Stimulated activated memory B cell treated with anti-CD40 and anti-IgM and Interleukin-4, amounts not matched to agents 10 μg/mL and 1 μg/mL and 100 μg/mL, for 72 hours (primary cell): Measurements from ENCODE around the gene EIF4E2.

Experiments
- ATAC-seq: fragments of 150-1000 bp; cut with Tn5 transposase; 2 replicates; pipeline ENCODE4 v1.10.0; 2021
- H3K27ac Mint-ChIP-seq: one replicate; pipeline ENCODE4 v1.8.0; 2022; ENCODE audit warnings: mild to moderate bottlenecking, mixed read lengths
- H3K27me3 Mint-ChIP-seq: one replicate; pipeline ENCODE4 v1.8.0; 2022; ENCODE audit warnings: mixed read lengths
- H3K36me3 Mint-ChIP-seq: one replicate; pipeline ENCODE4 v1.8.0; 2022; ENCODE audit warnings: mixed read lengths
- H3K4me1 Mint-ChIP-seq: one replicate; pipeline ENCODE4 v1.8.0; 2022; ENCODE audit warnings: mixed read lengths
- H3K4me3 Mint-ChIP-seq: one replicate; pipeline ENCODE4 v1.8.0; 2022; ENCODE audit warnings: mild to moderate bottlenecking, moderate library complexity, mixed read lengths
- H3K9me3 Mint-ChIP-seq: one replicate; pipeline ENCODE4 v1.8.0; 2022; ENCODE audit warnings: mixed read lengths

Gene EIF4E2

DNA sequence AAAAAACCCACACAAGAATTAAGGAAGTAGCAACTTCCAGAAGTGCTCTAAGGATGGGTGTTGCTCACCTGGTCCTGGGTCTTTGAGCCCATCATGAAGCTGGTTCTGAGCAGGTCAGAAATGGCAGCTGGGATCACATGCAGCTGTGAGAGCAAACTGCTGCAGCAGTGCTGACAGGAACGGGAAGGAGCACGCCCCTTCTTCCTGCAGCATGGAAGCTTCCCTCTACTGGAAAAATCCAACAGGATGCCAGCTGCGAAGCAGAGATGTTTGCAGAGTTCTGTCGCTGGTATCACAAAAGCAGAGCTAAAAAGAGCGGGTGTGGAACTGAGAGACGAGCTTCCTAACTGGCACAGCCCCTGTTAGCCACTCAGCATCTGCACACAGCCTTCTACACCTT lies 33.7 kb downstream of the EIF4E2 start:
- Mint-ChIP-seq H3K9me3 (peaks cover 6% of the 10 kb centered on the region), H3K4me1 (peaks cover 6% of the 10 kb centered on the region), H3K4me3 (no peak overlapping the region), H3K27ac (no peak overlapping the region), H3K36me3 (peaks cover 51% of the 10 kb centered on the region), H3K27me3 (no peaks in the 10 kb centered on the region)
- ATAC-seq, result no peak

DNA sequence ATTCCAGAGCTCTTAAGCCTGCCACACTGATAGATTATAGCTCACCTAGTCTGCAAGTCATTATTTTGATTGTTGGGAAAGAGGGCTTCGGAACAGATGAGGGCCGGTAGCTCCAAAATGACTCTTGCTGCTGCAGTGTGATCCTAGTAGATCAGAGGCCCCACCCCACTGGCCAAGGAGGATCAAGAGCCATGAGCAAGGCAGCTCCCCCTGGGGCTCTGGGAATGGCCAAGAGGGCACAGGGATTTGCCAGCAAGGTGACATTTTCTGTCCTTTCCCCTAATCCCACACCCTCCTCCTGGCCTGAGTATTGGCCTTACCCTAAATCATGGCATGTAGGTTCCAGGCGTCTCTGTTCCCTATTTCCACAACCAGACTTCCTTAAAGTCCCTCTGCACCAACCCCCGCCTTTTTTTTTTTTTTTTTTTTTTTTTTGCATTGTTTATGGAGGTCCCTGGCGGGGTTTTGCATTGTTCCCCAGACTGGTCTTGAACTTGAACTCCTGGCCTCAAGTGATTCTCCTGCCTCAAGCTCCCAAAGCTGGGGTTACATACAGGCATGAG lies 36.5 kb downstream of the EIF4E2 start:
- Mint-ChIP-seq H3K36me3 (peaks cover 32% of the 10 kb centered on the region), H3K27me3 (no peaks in the 10 kb centered on the region), H3K27ac (no peak overlapping the region), H3K4me1 (no peaks in the 10 kb centered on the region), H3K4me3 (no peak overlapping the region), H3K9me3 (peaks cover 6% of the 10 kb centered on the region)
- no peak for ATAC-seq

- H3K27ac Mint-ChIP-seq, result no peak overlapping the region
- H3K4me3 Mint-ChIP-seq, result no peak overlapping the region
- H3K27me3 Mint-ChIP-seq, result no peaks in the 10 kb centered on the region
- H3K9me3 Mint-ChIP-seq, result peaks cover 4% of the 10 kb centered on the region
- peaks cover 27% of the 10 kb centered on the region for H3K36me3 Mint-ChIP-seq
- no peaks in the 10 kb centered on the region for H3K4me1 Mint-ChIP-seq
- no peak for ATAC-seq
Observed at GRCh38 chr2:232587512-232587911, 37.0 kb downstream of the EIF4E2 start.

DNA sequence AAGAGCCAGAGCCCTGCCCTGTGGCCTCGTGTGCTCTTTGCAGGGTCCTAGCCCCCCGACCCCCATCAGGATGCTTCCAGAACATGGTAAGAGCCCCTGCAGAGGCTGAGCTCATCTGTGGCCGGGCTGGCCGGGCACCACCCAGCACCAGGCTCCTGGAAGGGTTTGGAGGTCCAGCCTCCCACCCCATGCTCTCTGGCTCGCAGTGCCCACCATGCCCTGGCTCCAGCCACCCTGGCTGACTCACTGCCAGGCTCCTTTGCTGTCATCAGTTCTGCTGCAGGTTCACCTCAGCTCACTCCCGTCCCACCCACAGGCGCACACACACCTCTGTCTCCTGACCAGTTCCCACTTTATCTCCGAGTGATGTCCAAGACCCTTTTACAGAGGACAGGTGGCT lies 37.5 kb downstream of the EIF4E2 start:
- Mint-ChIP-seq H3K27me3 (no peaks in the 10 kb centered on the region), H3K4me3 (no peak overlapping the region), H3K9me3 (peaks cover 3% of the 10 kb centered on the region), H3K36me3 (peaks cover 21% of the 10 kb centered on the region), H3K4me1 (no peaks in the 10 kb centered on the region), H3K27ac (no peak overlapping the region)
- no peak for ATAC-seq

- Mint-ChIP-seq H3K9me3 (no peaks in the 10 kb centered on the region), H3K4me3 (no peak overlapping the region), H3K27ac (no peak overlapping the region), H3K4me1 (no peaks in the 10 kb centered on the region), H3K36me3 (peaks cover 13% of the 10 kb centered on the region), H3K27me3 (no peaks in the 10 kb centered on the region)
- ATAC-seq, result no peak
Observed at GRCh38 chr2:232588680-232589585, 38.4 kb downstream of the EIF4E2 start.

DNA sequence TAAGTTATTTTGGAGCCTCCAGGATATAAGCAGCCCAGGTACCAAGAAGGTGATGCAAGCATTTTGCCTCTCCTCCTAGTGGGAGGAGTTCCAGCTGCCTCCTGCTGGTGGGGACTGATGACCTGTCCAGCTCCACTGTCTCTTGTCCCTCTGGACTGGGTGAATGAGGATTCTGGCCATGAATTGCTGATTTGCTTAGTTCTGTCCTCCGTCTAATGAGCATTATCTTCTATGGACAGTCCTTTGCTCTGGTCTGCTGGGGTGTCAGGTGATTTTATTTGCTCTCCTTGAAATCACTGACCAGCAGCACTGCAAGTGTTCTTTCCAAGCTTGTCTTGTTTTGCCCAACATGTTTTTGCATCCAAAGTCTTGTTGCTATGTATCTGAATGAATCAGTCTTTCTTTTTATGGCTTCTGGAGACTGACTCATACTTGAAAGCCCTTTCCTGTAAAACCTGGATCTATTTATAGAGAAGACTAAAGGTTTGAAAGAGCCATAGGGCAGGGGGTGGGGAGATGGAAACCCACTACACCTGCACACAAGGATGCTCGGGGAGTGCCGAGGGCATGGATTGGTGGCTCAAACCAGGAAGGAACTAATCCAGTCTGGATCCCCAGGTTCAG lies 42.4 kb downstream of the EIF4E2 start:
- Mint-ChIP-seq H3K4me3 (no peak overlapping the region), H3K36me3 (no peaks in the 10 kb centered on the region), H3K4me1 (no peaks in the 10 kb centered on the region), H3K27me3 (no peaks in the 10 kb centered on the region), H3K9me3 (no peaks in the 10 kb centered on the region), H3K27ac (no peak overlapping the region)
- ATAC-seq, result no peak

DNA sequence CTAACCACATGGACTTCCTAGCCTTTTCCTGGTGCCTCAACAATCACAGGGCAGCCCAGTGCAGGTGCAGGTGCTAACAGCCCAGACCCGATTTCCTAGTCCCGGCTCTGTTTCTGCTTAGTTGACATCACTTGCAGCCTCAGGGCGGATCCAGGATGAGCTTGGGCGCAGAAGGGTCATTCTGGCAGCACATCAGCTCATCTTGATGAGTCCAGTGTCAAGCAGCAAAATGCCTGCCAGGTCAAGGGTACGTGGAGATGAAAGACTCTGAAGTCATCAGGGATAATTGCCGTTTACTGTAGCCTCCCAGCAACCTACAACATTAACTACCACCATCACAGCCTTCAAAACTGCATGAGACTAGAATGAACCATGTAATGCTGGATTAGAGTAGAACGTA lies 43.5 kb downstream of the EIF4E2 start:
- Mint-ChIP-seq H3K4me3 (no peak overlapping the region), H3K36me3 (no peaks in the 10 kb centered on the region), H3K27ac (no peak overlapping the region), H3K4me1 (no peaks in the 10 kb centered on the region), H3K9me3 (no peaks in the 10 kb centered on the region), H3K27me3 (no peaks in the 10 kb centered on the region)
- ATAC-seq, result no peak

- Mint-ChIP-seq H3K27me3 (no peaks in the 10 kb centered on the region), H3K27ac (no peak overlapping the region), H3K4me3 (no peak overlapping the region), H3K9me3 (no peaks in the 10 kb centered on the region), H3K4me1 (no peaks in the 10 kb centered on the region), H3K36me3 (no peaks in the 10 kb centered on the region)
- ATAC-seq, result no peak
Observed at GRCh38 chr2:232597362-232598079, 47.0 kb downstream of the EIF4E2 start.

- Mint-ChIP-seq H3K4me3 (no peak overlapping the region), H3K27ac (no peak overlapping the region), H3K27me3 (peaks cover 4% of the 10 kb centered on the region), H3K36me3 (no peaks in the 10 kb centered on the region), H3K4me1 (no peaks in the 10 kb centered on the region), H3K9me3 (no peaks in the 10 kb centered on the region)
- no peak for ATAC-seq
Observed at GRCh38 chr2:232598293-232598692, 47.8 kb downstream of the EIF4E2 start.

GRCh38 chr2:232600053-232600773 lies 49.7 kb downstream of the EIF4E2 start:
- H3K27ac Mint-ChIP-seq, result no peak overlapping the region
- H3K4me1 Mint-ChIP-seq, result no peaks in the 10 kb centered on the region
- peaks cover 18% of the 10 kb centered on the region for H3K27me3 Mint-ChIP-seq
- no peaks in the 10 kb centered on the region for H3K36me3 Mint-ChIP-seq
- H3K4me3 Mint-ChIP-seq, result no peak overlapping the region
- no peaks in the 10 kb centered on the region for H3K9me3 Mint-ChIP-seq
- no peak for ATAC-seq

GRCh38 chr2:232603283-232603682 lies 52.8 kb downstream of the EIF4E2 start:
- Mint-ChIP-seq H3K27ac (no peak overlapping the region), H3K4me1 (peaks cover 4% of the 10 kb centered on the region), H3K36me3 (no peaks in the 10 kb centered on the region), H3K27me3 (peaks cover 18% of the 10 kb centered on the region), H3K9me3 (no peaks in the 10 kb centered on the region), H3K4me3 (no peak overlapping the region)
- no peak for ATAC-seq

DNA sequence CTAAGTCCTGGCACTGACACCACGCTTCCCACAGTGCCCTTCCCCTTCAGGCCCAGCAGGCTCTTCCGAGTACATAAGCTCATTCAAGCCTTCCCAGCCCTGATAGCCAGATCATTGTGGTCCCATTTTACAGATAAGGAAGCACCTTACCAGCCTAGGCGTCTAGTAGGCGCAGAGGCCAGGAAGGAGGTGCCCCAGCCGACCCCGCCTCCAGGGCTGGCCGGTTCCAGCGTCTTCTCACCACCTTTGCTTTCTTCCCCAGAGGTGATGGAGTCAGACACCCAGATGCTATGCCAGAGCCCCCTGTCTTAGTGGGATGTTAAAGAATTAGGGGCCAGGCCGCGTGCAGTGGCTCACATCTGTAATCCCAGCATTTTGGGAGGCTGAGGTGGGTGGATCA lies 54.0 kb downstream of the EIF4E2 start:
- Mint-ChIP-seq H3K4me3 (no peak overlapping the region), H3K27ac (no peak overlapping the region)
- ATAC-seq, result no peak

DNA sequence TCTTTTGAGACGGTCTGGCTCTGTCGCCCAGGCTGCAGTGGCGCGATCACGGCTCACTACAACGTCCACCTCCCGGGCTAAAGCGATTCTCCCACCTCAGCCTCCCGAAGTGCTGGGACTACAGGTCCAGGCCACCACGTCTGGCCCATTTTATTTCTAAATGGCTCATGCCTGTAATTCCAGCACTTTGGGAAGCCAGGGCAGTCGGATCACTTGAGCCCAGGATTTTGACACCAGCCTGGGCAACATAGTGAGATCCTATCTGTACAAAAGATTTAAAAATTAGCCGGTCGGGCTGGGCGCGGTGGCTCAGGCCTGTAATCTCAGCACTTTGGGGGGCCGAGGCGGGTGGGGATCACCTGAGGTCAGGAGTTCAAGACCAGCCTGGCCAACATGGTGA lies 56.5 kb downstream of the EIF4E2 start:
- no peak overlapping the region for H3K27ac Mint-ChIP-seq
- no peaks in the 10 kb centered on the region for H3K36me3 Mint-ChIP-seq
- ATAC-seq, result no peak
- H3K9me3 Mint-ChIP-seq, result no peaks in the 10 kb centered on the region
- no peak overlapping the region for H3K4me3 Mint-ChIP-seq
- H3K4me1 Mint-ChIP-seq, result peaks cover 4% of the 10 kb centered on the region
- peaks cover 18% of the 10 kb centered on the region for H3K27me3 Mint-ChIP-seq

More for the DNA sequence above, 54.0 kb downstream of the EIF4E2 start:
- H3K27me3 Mint-ChIP-seq, result peaks cover 18% of the 10 kb centered on the region
- no peaks in the 10 kb centered on the region for H3K9me3 Mint-ChIP-seq
- H3K4me1 Mint-ChIP-seq, result peaks cover 4% of the 10 kb centered on the region
- H3K36me3 Mint-ChIP-seq, result no peaks in the 10 kb centered on the region

DNA sequence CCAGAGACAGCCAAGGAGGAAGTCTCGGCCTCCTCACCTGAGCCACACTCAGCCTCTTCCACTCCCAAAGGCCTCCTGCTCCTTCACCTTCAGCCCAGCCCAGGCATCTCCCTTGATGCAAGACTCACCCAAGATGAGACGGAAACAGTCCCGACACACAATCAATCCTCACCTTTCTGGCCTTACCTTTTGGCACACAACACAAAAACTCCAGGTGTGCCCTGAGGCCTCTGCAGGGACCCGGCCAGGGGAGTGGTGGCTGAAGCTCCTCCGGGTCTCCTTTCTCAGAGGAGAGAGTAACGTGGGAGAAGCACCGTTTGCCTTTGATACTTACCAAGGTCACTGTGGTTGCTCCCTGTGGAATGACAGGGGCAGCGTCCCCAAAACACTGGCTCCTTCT lies 59.1 kb downstream of the EIF4E2 start:
- peaks cover 2% of the 10 kb centered on the region for H3K27me3 Mint-ChIP-seq
- H3K36me3 Mint-ChIP-seq, result no peaks in the 10 kb centered on the region
- H3K4me3 Mint-ChIP-seq, result no peak overlapping the region
- H3K27ac Mint-ChIP-seq, result no peak overlapping the region
- no peak for ATAC-seq
- peaks cover 3% of the 10 kb centered on the region for H3K9me3 Mint-ChIP-seq
- peaks cover 4% of the 10 kb centered on the region for H3K4me1 Mint-ChIP-seq

- no peak for ATAC-seq
- Mint-ChIP-seq H3K9me3 (peaks cover 3% of the 10 kb centered on the region), H3K4me3 (no peak overlapping the region), H3K36me3 (no peaks in the 10 kb centered on the region), H3K27ac (no peak overlapping the region), H3K4me1 (peaks cover 4% of the 10 kb centered on the region), H3K27me3 (no peaks in the 10 kb centered on the region)
Observed at GRCh38 chr2:232610081-232610480, 59.6 kb downstream of the EIF4E2 start.
